SK-N-SH treated with all-trans-retinoic acid at 6 μM for 48 hours (cell line): ENCODE data around the gene HHIPL1.
A peak's percentile ranks its signal among the peaks of the same experiment; 100 is the strongest.

Experiments used
- ATAC-seq: fragments of 200-7000 bp; cut with Tn5 transposase; 3 replicates; pipeline ENCODE4 v1.9.1; 2020; ENCODE audit warnings: mild to moderate bottlenecking, moderate library complexity
- ARNTL ChIP-seq: fragments of 450-650 bp; formaldehyde crosslinking; IDR thresholded peaks from 2 replicates; pipeline ENCODE4 v1.5.0; 2020; ENCODE audit warnings: low read depth, mild to moderate bottlenecking, moderate library complexity, borderline replicate concordance
- BACH2 ChIP-seq: fragments of 250-450 bp; sonication (Bioruptor Pico); IDR thresholded peaks from 2 replicates; pipeline ENCODE4 v1.9.0; 2021; ENCODE audit warnings: mild to moderate bottlenecking, borderline replicate concordance
- CREB5 ChIP-seq: fragments of 250-450 bp; sonication (Bioruptor Pico); IDR thresholded peaks from 2 replicates; pipeline ENCODE4 v1.5.1; 2020; ENCODE audit warnings: low read depth, mild to moderate bottlenecking, moderate library complexity
- CSDC2 ChIP-seq: fragments of 250-450 bp; sonication (Bioruptor Pico); IDR thresholded peaks from 2 replicates; pipeline ENCODE4 v1.5.0; 2020; ENCODE audit warnings: mild to moderate bottlenecking, moderate library complexity
- ESRRG ChIP-seq: fragments of 250-450 bp; sonication (Bioruptor Pico); IDR thresholded peaks from 2 replicates; pipeline ENCODE4 v1.6.1; 2021; ENCODE audit warnings: mild to moderate bottlenecking
- ISL1 ChIP-seq: fragments of 250-450 bp; sonication (Bioruptor Pico); IDR thresholded peaks from 2 replicates; pipeline ENCODE4 v2.1.2; 2022; ENCODE audit warnings: mild to moderate bottlenecking, moderate library complexity
- OSR1 ChIP-seq: fragments of 250-450 bp; sonication (Bioruptor Pico); IDR thresholded peaks from 2 replicates; pipeline ENCODE4 v1.8.0; 2022; ENCODE audit warnings: moderate library complexity, mild to moderate bottlenecking, inconsistent platforms
- POU6F1 ChIP-seq: fragments of 250-450 bp; sonication (Bioruptor Pico); IDR thresholded peaks from 2 replicates; pipeline ENCODE4 v1.8.0; 2021; ENCODE audit warnings: low read depth, mild to moderate bottlenecking, moderate library complexity, borderline replicate concordance
- PPARA ChIP-seq: fragments of 250-450 bp; sonication (Bioruptor Pico); IDR thresholded peaks from 2 replicates; pipeline ENCODE4 v1.5.0; 2020; ENCODE audit warnings: mild to moderate bottlenecking, borderline replicate concordance
- RARB ChIP-seq: fragments of 250-450 bp; sonication (Bioruptor Pico); IDR thresholded peaks from 2 replicates; pipeline ENCODE4 v1.8.0; 2021; ENCODE audit warnings: mild to moderate bottlenecking, moderate library complexity
- SNAI2 ChIP-seq: fragments of 250-450 bp; sonication (Bioruptor Pico); IDR thresholded peaks from 2 replicates; pipeline ENCODE4 v1.5.0; 2020; ENCODE audit warnings: mild to moderate bottlenecking, moderate library complexity
- TCF4 ChIP-seq: fragments of 250-450 bp; sonication (Bioruptor Pico); IDR thresholded peaks from 2 replicates; pipeline ENCODE4 v1.8.0; 2021; ENCODE audit warnings: mild to moderate bottlenecking, moderate library complexity, borderline replicate concordance
- TOX ChIP-seq: fragments of 250-450 bp; sonication (Bioruptor Pico); IDR thresholded peaks from 2 replicates; pipeline ENCODE4 v1.8.0; 2021; ENCODE audit warnings: mild to moderate bottlenecking, moderate library complexity, borderline replicate concordance
- TSHZ2 ChIP-seq: fragments of 250-450 bp; sonication (Bioruptor Pico); IDR thresholded peaks from 2 replicates; pipeline ENCODE4 v1.5.0; 2020; ENCODE audit warnings: mild to moderate bottlenecking, moderate library complexity
- ZC3H10 ChIP-seq: fragments of 250-450 bp; sonication (Bioruptor Pico); IDR thresholded peaks from 2 replicates; pipeline ENCODE4 v1.5.1; 2021; ENCODE audit warnings: mild to moderate bottlenecking, moderate library complexity
- ZFP3 ChIP-seq: fragments of 250-450 bp; sonication (Bioruptor Pico); IDR thresholded peaks from 2 replicates; pipeline ENCODE4 v1.5.0; 2020; ENCODE audit warnings: mild to moderate bottlenecking, moderate library complexity
- ZFP30 ChIP-seq: fragments of 450-650 bp; formaldehyde crosslinking; IDR thresholded peaks from 2 replicates; pipeline ENCODE4 v1.5.0; 2022; ENCODE audit warnings: mild to moderate bottlenecking, moderate library complexity
- ZNF565 ChIP-seq: fragments of 450-650 bp; formaldehyde crosslinking; conservative IDR thresholded peaks from 2 replicates; pipeline ENCODE4 v1.5.0; 2020; ENCODE audit warnings: low read depth, mild to moderate bottlenecking, moderate library complexity
- ZNF70 ChIP-seq: fragments of 450-650 bp; formaldehyde crosslinking; IDR thresholded peaks from 2 replicates; pipeline ENCODE4 v1.5.0; 2020; ENCODE audit warnings: mild to moderate bottlenecking, moderate library complexity
- ZNF8 ChIP-seq: fragments of 450-650 bp; formaldehyde crosslinking; IDR thresholded peaks from 2 replicates; pipeline ENCODE4 v1.5.0; 2020; ENCODE audit warnings: mild to moderate bottlenecking, moderate library complexity
- TF ChIP-seq, protein P1 (sequence below): fragments of 250-450 bp; sonication (Bioruptor Pico); IDR thresholded peaks from 2 replicates; pipeline ENCODE4 v1.5.1; 2021; ENCODE audit warnings: mild to moderate bottlenecking, moderate library complexity
- TF ChIP-seq, protein P2 (sequence below): fragments of 250-450 bp; sonication (Bioruptor Pico); IDR thresholded peaks from 2 replicates; pipeline ENCODE4 v1.8.0; 2020; ENCODE audit warnings: mild to moderate bottlenecking, moderate library complexity, borderline replicate concordance

HHIPL1 gene

DNA sequence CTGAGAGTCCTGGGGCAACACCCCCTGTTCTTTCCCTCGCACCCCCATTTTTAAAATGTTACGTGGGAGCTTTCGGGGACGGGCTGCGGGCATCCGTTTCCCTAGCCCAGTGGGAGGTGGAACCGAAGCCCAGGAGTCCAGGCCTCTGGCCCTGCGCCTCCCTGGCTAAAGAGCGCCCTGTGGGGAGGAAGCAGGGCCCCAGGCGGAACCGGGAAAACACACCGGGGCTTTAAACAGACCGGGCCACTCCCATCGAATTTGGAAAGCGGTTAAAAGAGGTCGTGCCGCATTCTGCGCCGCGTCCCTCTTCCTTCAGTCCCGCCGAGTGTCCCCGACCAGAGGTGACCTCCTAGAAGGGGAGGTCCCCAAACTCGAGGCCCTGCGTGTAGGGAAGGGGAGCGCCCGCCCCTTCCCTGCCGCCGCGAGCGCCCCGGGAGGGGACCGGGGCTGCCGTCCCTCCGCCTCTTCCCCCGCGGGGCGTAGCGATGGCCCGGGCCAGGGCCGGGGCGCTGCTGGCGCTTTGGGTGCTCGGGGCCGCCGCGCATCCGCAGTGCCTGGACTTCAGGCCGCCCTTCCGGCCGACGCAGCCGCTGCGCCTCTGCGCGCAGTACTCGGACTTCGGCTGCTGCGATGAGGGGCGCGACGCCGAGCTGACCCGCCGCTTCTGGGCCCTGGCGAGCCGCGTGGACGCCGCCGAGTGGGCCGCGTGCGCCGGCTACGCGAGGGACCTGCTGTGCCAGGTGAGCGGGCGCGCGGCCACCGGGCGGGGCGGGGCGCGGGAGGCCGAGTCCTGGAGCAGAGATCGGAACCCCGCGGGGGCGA, at the start of gene HHIPL1:
Gene HHIPL1 (plus strand): TSS at position 407 of the 822 bp plus-strand sequence. CDS start 79 bp downstream, at position 486.
- peak; percentile 21; the same call in 1 of the 3 replicates for ATAC-seq
- no peak for TF ChIP-seq TOX (CRISPR knock-in tag)
- TF ChIP-seq ZC3H10 (CRISPR knock-in tag), result no peak
- TF ChIP-seq ARNTL (CRISPR knock-in tag), result no peak
- no peak for TF ChIP-seq ZNF8
- TF ChIP-seq POU6F1 (CRISPR knock-in tag), result no peak
- TF ChIP-seq, protein P1, sequence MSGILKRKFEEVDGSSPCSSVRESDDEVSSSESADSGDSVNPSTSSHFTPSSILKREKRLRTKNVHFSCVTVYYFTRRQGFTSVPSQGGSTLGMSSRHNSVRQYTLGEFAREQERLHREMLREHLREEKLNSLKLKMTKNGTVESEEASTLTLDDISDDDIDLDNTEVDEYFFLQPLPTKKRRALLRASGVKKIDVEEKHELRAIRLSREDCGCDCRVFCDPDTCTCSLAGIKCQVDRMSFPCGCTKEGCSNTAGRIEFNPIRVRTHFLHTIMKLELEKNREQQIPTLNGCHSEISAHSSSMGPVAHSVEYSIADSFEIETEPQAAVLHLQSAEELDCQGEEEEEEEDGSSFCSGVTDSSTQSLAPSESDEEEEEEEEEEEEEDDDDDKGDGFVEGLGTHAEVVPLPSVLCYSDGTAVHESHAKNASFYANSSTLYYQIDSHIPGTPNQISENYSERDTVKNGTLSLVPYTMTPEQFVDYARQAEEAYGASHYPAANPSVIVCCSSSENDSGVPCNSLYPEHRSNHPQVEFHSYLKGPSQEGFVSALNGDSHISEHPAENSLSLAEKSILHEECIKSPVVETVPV, result no peak
- no peak for TF ChIP-seq BACH2 (CRISPR knock-in tag)
- TF ChIP-seq ZFP30 (CRISPR knock-in tag), result no peak
- TF ChIP-seq OSR1 (CRISPR knock-in tag), result no peak
- no peak for TF ChIP-seq TSHZ2
- TF ChIP-seq PPARA (CRISPR knock-in tag), result no peak
- no peak for TF ChIP-seq ZNF70 (CRISPR knock-in tag)
- no peak for TF ChIP-seq CSDC2 (CRISPR knock-in tag)
- no peak for TF ChIP-seq SNAI2 (CRISPR knock-in tag)
- no peak for TF ChIP-seq ZNF565 (CRISPR knock-in tag)
- no peak for TF ChIP-seq ESRRG
- TF ChIP-seq, protein P2, sequence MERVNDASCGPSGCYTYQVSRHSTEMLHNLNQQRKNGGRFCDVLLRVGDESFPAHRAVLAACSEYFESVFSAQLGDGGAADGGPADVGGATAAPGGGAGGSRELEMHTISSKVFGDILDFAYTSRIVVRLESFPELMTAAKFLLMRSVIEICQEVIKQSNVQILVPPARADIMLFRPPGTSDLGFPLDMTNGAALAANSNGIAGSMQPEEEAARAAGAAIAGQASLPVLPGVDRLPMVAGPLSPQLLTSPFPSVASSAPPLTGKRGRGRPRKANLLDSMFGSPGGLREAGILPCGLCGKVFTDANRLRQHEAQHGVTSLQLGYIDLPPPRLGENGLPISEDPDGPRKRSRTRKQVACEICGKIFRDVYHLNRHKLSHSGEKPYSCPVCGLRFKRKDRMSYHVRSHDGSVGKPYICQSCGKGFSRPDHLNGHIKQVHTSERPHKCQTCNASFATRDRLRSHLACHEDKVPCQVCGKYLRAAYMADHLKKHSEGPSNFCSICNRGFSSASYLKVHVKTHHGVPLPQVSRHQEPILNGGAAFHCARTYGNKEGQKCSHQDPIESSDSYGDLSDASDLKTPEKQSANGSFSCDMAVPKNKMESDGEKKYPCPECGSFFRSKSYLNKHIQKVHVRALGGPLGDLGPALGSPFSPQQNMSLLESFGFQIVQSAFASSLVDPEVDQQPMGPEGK (CRISPR knock-in tag), result no peak
- no peak for TF ChIP-seq ISL1 (CRISPR knock-in tag)
- no peak for TF ChIP-seq RARB (CRISPR knock-in tag)
- TF ChIP-seq CREB5 (CRISPR knock-in tag), result no peak

DNA sequence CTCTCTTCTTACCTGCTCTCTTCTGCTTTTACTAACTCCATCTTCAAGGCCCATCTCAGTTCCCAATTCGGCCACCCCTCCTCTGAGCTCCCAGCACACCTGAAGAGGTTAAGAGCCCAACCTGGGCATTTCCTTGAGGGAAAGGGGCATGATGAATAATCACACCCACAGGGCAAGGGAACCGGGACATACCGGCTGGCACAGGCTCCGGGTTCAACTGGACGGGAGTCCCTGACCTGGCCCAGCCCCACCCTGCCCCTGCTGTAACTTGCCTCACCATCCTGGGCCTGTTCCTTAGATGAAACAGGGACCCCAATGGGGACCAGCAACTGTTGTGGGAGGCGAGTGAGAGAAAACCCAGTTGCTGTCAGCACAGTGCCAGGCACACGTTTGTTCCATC, 49.4 kb upstream of the HHIPL1 start:
- no peak for ATAC-seq
- no peak for TF ChIP-seq ZNF8
- no peak for TF ChIP-seq ZFP3 (CRISPR knock-in tag)
- TF ChIP-seq RARB (CRISPR knock-in tag), result no peak
- no peak for TF ChIP-seq BACH2 (CRISPR knock-in tag)
- no peak for TF ChIP-seq ESRRG
- no peak for TF ChIP-seq SNAI2 (CRISPR knock-in tag)
- no peak for TF ChIP-seq POU6F1 (CRISPR knock-in tag)
- TF ChIP-seq, protein P1, result no peak
- no peak for TF ChIP-seq ISL1 (CRISPR knock-in tag)
- no peak for TF ChIP-seq ZFP30 (CRISPR knock-in tag)
- TF ChIP-seq PPARA (CRISPR knock-in tag), result no peak
- TF ChIP-seq CREB5 (CRISPR knock-in tag), result no peak
- no peak for TF ChIP-seq TCF4
- no peak for TF ChIP-seq ZNF70 (CRISPR knock-in tag)
- TF ChIP-seq TOX (CRISPR knock-in tag), result no peak
